Skeletal muscle tissue (tissue), 4 donors: ENCODE data around the gene CLIC2. TPM values are rescaled to one million over a fixed set of nuclear protein-coding genes. Genes with fewer than 3 reads are reported as not detected.
"Not testable (repeated sequence)": the region's sequence is repeated elsewhere in the genome, so short reads cannot be mapped to it uniquely, and the experiment has no call there.

Experiments
- H3K27ac ChIP-seq: one replicate; pipeline ENCODE4 v1.7.0; 2013; ENCODE audit warnings: mild to moderate bottlenecking, low read depth, low read length, inconsistent platforms
- H3K27me3 ChIP-seq, 3 donors: one replicate each; pipeline ENCODE4 v1.7.0; 2013; ENCODE audit warnings: low read length in 3 of 3; ENCODE audit not compliant: control insufficient read depth in 3 of 3, insufficient read depth in 3 of 3
- H3K36me3 ChIP-seq, 3 donors: one replicate each; pipeline ENCODE4 v1.7.0; 2013; ENCODE audit warnings: low read length in 3 of 3; ENCODE audit not compliant: control insufficient read depth in 3 of 3, insufficient read depth in 3 of 3
- H3K4me1 ChIP-seq, 3 donors: one replicate each; pipeline ENCODE4 v1.7.0; 2013; ENCODE audit warnings: low read length in 3 of 3, mild to moderate bottlenecking in 3 of 3; ENCODE audit not compliant: control insufficient read depth in 3 of 3, insufficient read depth in 3 of 3
- H3K4me3 ChIP-seq, 3 donors: one replicate each; pipeline ENCODE4 v1.7.0; 2013; ENCODE audit warnings: low read length in 3 of 3
- H3K9ac ChIP-seq, 3 donors: one replicate each; pipeline ENCODE4 v1.7.0; 2013; ENCODE audit warnings: low read length in 3 of 3, mild to moderate bottlenecking in 3 of 3, moderate library complexity in 2 of 3, low read depth in 1 of 3
- H3K9me3 ChIP-seq, 3 donors: one replicate each; pipeline ENCODE4 v1.7.0; 2013; ENCODE audit warnings: low read length in 3 of 3; ENCODE audit not compliant: control insufficient read depth in 3 of 3
- total RNA-seq: library from RNA; depleted of rRNA; stranded (reverse); fragments of >200 nt; gene quantifications from one replicate; pipeline ENCODE4 v1.2.3, GENCODE V29; 2014
- donor health status: Osteomylitis.

Gene CLIC2
- 3.1 TPM for total RNA-seq

DNA sequence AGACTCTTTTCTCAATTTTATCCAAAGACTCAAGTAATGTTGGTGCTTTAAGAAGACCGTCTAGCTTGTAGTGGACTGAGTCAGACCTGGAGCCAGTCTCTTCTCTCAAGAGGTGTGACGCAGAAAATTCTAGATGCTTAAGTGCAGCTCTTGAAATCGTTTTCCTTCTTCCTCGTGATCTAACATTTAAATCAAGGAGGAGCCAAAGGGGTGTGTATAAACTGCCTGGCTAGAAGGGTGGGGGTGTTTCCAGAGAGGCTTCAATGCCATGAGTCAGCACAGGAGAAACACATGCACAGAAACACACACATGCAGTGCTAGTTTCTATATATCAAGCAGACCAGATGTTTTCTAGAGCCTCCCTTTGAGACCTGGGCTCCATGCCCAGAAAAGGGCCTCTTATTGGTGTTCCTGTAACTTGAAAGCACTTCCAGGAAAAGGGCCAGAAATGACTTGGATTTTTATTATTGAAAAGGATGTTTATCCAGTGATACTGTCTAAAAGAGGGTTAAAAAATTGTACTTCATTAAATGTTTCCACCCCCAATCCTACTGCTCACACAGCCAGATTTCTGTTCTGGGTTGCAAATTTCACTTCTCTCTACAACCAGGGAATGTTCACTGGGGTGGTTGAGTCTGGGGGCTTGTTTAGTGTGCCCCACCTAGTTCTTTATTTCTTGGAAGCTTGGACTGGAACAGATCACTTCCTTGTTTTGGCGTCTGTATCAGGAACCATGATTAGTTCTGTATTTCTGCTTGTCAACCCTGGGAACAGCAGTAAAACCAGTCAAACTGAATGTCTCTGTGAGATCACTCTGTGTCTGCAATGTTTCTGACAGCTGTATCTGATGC is at the start of gene CLIC2:
CLIC2 (minus strand) TSS at position 129 of the 851 bp plus-strand sequence. CDS start 187 bp downstream, outside the sequence.
- no peaks in the 10 kb centered on the region for H3K4me1 ChIP-seq
- H3K9ac ChIP-seq: peak within 1 kb of the TSS; percentile 25 to 33 (median 25)
- H3K27ac ChIP-seq: peak within 1 kb of the TSS; percentile 55
- H3K36me3 ChIP-seq: no peaks in the 10 kb centered on the region
- H3K9me3 ChIP-seq: no peaks in the 10 kb centered on the region
- H3K4me3 ChIP-seq: peak within 1 kb of the TSS in 2 of 3 donors; percentile 61 to 67
- H3K27me3 ChIP-seq: no peaks in the 10 kb centered on the region

DNA sequence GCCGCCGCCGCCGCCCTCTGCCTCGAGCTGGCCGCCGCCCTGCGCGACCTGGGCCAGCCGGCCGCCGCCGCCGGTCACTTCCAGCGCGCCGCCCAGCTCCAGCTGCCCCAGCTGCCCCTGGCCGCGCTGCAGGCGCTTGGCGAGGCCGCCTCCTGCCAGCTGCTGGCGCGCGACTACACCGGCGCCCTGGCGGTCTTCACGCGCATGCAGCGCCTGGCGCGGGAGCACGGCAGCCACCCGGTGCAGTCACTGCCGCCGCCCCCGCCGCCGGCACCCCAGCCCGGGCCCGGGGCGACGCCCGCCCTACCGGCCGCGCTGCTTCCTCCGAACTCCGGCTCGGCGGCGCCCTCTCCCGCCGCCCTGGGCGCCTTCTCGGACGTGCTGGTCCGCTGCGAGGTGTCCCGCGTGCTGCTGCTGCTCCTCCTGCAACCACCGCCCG is 48.1 kb upstream of the CLIC2 start:
- H3K9ac ChIP-seq, H3K36me3 ChIP-seq, H3K9me3 ChIP-seq, H3K27me3 ChIP-seq, H3K4me3 ChIP-seq, H3K4me1 ChIP-seq, H3K27ac ChIP-seq: not testable (repeated sequence)

DNA sequence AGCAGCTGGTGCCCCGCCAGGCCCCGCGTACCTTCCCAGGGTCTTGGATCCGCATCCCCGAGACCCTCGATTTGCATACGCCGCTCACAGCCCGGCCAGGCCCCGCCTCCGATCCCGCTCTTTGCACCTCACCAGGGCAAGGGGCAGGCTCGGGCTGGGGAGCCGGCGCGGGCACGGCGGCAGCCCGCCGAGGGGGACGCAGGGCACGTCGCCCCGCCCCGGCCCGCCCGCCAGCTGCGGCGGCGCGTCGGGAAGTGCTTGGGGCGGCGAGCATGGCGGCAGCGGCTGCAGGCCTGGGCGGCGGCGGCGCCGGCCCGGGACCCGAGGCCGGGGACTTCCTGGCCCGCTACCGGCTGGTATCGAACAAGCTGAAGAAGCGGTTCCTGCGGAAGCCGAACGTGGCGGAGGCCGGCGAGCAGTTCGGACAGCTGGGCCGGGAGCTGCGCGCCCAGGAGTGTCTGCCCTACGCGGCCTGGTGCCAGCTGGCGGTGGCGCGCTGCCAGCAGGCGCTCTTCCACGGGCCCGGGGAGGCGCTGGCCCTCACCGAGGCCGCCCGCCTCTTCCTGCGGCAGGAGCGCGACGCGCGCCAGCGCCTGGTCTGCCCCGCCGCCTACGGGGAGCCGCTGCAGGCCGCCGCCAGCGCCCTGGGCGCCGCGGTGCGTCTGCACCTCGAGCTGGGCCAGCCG is 47.6 kb upstream of the CLIC2 start, which contains the start of gene F8A2:
F8A2 (plus strand) TSS at position 253 of the 686 bp plus-strand sequence; CDS start at position 273, 20 bp downstream.
- H3K4me3 ChIP-seq, H3K4me1 ChIP-seq, H3K36me3 ChIP-seq, H3K27me3 ChIP-seq, H3K9ac ChIP-seq, H3K9me3 ChIP-seq, H3K27ac ChIP-seq: not testable (repeated sequence)

DNA sequence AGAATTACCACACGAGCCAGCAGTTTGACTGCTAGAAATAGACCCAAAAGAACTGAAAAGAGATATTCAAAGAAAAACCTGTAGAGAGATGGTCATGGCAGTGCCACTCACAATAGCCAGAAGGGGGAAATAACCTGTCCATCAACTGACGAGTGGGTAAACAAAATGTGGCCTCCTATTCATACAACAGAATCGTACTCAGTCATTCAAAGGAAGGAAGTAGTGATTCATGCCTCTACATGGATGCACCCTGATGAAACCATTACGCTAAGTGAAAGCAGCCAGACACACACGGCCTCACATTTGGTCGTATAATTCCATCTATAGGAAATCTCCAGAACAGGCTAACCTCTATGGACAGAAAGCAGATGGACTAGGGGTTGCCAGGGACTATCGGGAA is 45.4 kb upstream of the CLIC2 start:
- H3K4me1 ChIP-seq, H3K27ac ChIP-seq, H3K9me3 ChIP-seq, H3K36me3 ChIP-seq, H3K4me3 ChIP-seq, H3K27me3 ChIP-seq, H3K9ac ChIP-seq: not testable (repeated sequence)

DNA sequence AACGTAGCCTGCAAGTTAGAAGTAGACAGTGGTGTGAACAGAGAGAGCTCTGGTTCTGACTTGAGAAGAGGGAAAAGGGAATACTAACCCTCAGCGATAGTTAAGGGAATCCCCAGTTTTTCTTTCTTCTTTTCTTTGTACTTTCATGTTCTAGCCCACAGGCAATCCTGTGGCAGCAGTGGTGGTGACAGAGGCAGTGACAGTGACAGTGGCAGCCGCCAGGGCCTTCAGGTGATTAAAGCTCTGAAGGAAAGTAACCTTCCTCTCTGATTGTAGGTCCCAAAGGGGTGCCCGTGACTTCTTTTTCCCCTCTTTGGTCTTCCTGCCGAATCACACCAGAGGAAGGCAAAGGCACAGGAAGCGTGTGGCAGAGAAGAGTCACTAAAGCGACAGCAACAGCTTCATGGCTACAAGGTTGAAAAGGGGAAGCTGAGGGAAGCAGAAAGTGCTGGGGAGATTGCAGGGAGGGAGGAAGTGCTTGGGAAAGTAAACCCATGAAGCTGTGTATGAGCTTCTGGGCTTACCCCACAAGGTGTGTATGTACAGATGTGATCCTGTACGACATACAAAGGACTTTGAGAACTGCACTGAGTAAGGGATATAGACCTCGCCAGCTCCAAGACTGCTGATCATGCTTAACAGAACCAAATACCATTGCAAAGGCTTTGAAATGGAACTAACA is 39.5 kb upstream of the CLIC2 start:
- H3K27ac ChIP-seq, H3K9me3 ChIP-seq, H3K9ac ChIP-seq, H3K36me3 ChIP-seq, H3K4me1 ChIP-seq, H3K27me3 ChIP-seq, H3K4me3 ChIP-seq: not testable (repeated sequence)

DNA sequence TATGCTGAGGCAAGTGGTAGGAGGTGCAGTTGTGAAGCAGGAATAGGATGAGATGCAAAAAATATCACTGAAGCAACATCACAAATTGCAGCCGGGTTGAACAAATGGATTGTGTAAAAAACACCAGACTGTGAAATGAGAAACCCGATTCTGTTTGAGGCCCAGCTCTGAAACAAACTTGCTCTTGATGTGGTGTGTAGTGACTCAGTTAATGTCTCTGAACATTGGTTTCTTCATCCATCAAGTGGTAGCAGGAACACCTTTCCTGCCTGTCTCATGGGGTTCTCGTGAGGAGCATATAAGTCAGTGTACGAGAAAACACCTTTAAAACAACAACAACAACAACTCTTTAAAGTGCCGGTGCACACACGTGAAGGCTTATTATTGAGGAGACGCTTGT is 29.3 kb upstream of the CLIC2 start:
- H3K9me3 ChIP-seq, H3K9ac ChIP-seq, H3K27me3 ChIP-seq, H3K36me3 ChIP-seq, H3K27ac ChIP-seq, H3K4me1 ChIP-seq, H3K4me3 ChIP-seq: not testable (repeated sequence)

DNA sequence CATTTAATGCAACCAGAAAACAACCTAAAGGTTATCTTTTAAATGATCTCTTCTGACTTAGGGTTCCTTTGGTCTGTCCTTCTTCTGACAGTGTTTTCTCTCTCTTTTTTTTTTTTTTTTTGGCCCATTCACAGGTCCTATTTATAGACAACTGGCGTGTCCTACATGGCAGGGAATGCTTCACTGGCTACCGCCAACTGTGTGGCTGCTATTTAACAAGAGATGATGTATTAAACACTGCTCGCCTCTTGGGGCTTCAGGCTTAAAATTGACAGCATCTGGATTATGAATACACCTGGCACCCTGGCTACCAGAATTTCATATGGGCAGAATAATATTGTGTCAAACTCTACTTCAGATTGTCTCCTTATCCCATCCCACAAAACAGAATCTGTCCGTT is 15.0 kb upstream of the CLIC2 start:
- H3K4me3 ChIP-seq, H3K9me3 ChIP-seq, H3K36me3 ChIP-seq, H3K4me1 ChIP-seq, H3K27ac ChIP-seq, H3K27me3 ChIP-seq, H3K9ac ChIP-seq: not testable (repeated sequence)

DNA sequence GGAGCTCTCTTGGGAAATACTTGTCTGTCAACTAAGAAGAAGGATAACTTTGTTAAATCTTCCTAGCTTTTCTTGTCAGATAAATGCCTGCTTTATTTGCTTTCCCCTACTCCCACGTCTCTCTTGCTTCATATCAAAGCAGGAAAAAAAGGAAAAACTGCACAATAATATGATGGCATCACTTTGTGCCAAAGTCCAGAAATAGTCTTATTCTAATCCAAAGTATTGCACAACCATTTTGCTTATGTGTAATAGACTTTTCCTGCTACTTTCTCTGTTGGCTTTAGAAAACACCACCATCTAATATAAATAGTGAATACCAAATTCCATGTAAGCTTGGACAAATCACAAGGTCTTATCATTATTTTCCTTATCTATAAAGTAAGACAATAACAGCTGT is 11.3 kb upstream of the CLIC2 start:
- not testable (repeated sequence) for H3K27ac ChIP-seq, H3K4me1 ChIP-seq, H3K4me3 ChIP-seq, H3K36me3 ChIP-seq, H3K27me3 ChIP-seq, H3K9ac ChIP-seq, H3K9me3 ChIP-seq

DNA sequence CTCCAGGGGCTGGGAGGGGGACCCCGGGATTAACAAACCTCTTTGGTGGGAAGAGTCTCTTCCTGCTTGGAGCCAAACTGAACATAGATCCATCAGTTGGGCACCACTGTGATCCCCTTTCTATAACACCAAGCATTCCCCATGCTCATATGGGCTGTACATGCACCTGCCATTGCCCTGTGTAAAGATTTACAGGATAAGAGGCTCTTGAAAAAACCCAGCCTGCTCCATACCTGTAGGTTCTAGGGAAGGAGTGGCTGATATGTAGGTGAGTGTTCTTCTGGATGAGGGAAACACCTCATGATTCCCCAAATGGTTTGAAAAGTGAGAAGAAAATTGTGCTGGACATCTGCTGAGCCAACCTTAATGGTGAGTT is 911 bp upstream of the CLIC2 start:
- H3K4me1 ChIP-seq, H3K9ac ChIP-seq, H3K4me3 ChIP-seq, H3K27ac ChIP-seq, H3K36me3 ChIP-seq, H3K9me3 ChIP-seq, H3K27me3 ChIP-seq: not testable (repeated sequence)

DNA sequence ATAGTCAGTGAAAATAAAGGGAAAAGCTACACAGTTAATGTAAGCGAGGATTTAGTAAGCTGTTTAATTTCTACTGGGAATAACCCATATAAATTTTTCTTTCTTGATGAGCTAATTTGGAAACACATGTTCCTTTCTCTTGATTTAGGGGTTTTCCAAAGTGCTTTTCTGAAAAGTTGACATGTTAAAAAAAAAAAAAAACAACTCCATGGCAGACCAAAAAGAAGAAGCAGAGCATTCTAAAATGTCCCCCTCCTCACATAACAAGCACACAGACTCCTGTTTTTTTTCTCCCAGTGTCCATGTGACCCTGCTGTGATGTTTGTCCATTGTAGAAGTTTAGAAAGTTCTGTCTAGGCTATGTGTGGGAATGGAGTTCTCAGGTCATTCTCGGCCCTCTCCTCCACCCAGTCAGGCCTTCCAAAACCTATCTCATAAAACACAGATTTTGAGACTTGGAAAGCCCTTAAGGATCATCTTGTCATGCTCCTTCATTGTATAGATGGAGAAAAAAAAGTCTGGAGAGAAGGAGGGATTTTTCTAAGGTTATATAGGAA is 792 bp downstream of the CLIC2 start:
- Histone ChIP-seq H3K9me3 (no peaks in the 10 kb centered on the region), H3K4me3 (peak overlapping the region in 2 of 3 donors; percentile 35 to 67), H3K4me1 (no peaks in the 10 kb centered on the region), H3K27me3 (no peaks in the 10 kb centered on the region), H3K27ac (peak overlapping the region; percentile 55), H3K36me3 (no peaks in the 10 kb centered on the region), H3K9ac (peak overlapping the region in 2 of 3 donors; percentile 25 to 33)
